HG02588 (cell line): Measurements from ENCODE around the gene ROCK2.
"Not testable (repeated sequence)": the region's sequence is repeated elsewhere in the genome, so short reads cannot be mapped to it uniquely, and the experiment has no call there.

ENCODE experiments used
- ATAC-seq: cut with Tn5 transposase; IDR thresholded peaks from one replicate; pipeline ENCODE4 v1.9.1; 2021; ENCODE audit warnings: mild to moderate bottlenecking, moderate library complexity; ENCODE audit not compliant: unreplicated experiment

The ROCK2 gene

GRCh38 chr2:11342551-11343367, 1.7 kb downstream of the ROCK2 start:
- ATAC-seq, result no peak

DNA sequence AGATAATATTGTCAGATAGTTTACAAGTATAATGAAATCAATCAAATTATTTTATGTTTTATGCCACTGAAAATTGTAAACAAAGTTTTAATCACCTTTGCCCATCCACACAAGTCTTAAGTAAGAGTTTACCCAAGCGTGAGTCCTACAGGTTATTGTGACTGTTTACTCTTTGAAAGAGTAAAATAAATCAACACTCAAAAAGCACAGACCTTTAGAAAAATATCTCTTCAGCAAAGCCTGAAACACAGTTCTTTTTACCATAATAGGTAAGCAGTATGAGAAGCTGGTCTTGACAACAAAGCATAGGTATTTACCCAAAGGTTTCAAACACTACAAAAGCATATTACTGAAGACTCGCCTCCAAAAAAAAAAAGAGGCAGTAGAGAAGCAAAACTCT, 3.7 kb downstream of the ROCK2 start:
- no peak for ATAC-seq

- no peak for ATAC-seq
These were observed 4.8 kb downstream of the ROCK2 start for GRCh38 chr2:11339508-11340083.

DNA sequence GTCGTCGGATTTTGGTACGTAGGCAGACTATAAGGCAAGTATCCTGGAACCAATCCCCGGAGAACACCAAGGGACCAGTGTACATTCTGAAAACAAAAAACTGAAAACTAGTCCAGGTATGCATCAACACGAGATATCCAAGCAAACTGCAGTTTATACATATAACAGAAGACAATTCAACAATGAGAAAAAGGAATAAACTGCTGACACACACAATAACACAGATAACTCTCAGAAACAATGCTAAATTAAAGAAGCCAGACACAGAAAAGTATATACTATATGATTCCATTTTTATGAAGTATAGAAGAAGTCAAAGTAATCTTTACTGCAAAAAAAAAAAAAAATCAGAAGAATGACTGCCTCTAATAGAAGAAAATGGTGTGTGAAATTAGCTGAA, 5.9 kb downstream of the ROCK2 start:
- ATAC-seq, result no peak

DNA sequence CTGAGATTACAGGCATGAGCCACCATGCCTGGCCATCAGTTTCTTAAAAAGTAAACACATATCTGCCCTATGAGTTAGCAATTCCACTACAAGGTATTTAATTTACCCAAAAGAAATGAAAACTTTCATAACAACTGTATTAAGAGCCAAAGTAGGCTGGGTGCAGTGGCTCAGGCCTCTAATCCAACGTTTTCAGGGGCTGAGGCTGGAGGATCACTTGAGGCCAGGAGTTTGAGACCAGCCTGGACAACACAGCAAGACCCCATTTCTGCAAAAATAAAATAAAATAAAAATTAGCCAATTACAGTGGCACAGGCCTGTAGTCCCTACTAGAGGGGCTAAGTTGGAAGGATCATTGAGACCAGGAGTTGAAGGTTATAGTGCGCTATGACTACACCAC, 6.5 kb downstream of the ROCK2 start:
- no peak for ATAC-seq

GRCh38 chr2:11336189-11336588, 8.2 kb downstream of the ROCK2 start:
- ATAC-seq, result no peak

DNA sequence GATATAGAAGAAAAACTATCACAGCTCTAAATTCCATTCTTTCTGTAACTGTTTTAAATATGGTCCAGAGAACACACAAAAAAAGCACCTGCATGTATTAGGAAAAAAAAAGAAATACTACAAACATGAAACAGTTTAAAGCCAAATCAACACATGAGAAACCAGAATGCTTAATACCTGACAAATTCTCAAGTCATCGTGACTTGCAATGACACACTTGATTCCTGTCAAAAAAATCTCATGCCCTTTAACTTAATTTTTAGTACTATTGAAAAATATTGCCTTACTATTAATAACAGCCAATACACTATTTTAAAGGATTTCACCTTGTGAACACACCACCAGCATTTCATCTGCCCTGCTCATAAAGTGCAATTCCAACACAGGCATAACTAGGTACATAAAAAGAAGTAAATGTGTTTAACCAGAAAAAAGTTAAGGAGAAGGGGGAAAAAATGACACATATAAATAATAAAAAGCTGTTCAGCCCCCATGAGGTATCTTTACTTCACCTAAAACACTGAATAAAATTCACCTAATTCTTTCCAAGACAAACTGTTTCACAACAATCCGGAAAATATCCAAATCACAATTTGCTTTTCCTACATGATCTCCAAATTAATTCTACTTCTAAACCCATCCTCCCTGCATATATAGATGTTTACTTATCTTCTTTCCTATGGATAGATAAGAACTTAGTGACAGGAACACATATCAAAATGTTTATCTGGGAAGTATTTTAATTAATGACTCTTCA, 10.8 kb downstream of the ROCK2 start:
- ATAC-seq, result no peak

GRCh38 chr2:11332596-11332995, 11.8 kb downstream of the ROCK2 start:
- no peak for ATAC-seq

GRCh38 chr2:11330457-11331142, 13.8 kb downstream of the ROCK2 start:
- ATAC-seq, result no peak

- no peak for ATAC-seq
These were observed 14.7 kb downstream of the ROCK2 start for GRCh38 chr2:11329776-11330175.

DNA sequence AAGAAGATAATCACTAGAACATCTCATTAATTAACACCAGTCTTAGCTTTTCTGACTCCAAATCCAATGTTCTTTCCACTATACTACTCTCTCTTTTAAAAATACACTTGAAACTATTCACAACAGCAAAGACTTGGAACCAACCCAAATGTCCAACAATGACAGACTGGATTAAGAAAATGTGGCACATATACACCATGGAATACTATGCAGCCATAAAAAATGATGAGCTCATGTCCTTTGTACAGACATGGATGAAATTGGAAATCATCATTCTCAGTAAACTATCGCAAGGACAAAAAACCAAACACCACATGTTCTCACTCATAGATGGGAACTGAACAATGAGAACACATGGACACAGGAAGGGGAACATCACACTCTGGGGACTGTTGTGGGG, 15.9 kb downstream of the ROCK2 start:
- ATAC-seq, result not testable (repeated sequence)

- ATAC-seq, result no peak
These were observed 16.6 kb downstream of the ROCK2 start for GRCh38 chr2:11327871-11328270.

DNA sequence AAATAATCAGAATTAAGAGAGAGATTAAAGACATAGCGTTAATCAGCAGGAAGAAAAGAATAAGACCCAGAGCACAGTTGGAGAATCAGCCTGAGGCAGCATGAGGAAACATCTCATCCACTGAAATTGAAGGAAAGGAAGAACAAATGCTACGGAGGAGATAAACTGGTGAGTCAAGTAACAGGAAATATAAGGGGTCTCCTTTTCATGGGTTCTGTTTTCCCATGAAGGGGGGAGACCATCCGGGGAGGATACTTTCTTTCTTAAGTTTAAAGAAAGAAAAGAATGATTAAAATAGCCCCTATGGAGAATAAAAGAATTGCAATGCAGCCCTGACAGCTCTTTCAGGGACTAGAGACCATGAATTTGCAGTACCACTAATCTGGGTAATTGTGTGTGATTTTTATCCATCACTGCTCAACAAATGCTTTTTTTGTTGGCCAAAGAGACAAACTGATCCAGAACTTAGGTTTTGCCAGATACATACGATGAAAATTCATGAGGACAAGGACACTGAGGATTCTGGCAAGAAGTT, 17.7 kb downstream of the ROCK2 start:
- no peak for ATAC-seq

- no peak for ATAC-seq
These were observed 18.3 kb downstream of the ROCK2 start for GRCh38 chr2:11325961-11326676.

DNA sequence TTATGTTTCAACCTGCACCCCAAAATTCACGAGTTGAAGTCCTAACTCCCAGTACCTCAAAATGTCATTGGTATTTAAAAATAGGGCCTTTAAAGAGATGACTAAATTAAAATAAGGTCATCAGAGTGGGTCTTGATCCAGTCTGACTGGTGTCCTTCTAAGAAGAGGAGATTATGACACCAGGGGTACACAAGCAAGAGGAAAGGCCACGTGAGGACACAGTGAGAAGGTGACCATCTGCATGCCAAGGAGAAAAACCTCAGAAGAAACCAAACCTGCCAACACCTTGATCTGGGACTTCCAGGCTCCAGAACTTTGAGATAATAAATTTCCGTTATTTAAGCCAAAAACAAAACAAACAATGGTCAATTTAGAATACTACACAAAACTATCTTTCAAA, 22.6 kb downstream of the ROCK2 start:
- no peak for ATAC-seq

GRCh38 chr2:11320698-11321492, 23.5 kb downstream of the ROCK2 start:
- no peak for ATAC-seq

- ATAC-seq, result no peak
These were observed 24.5 kb downstream of the ROCK2 start for GRCh38 chr2:11319939-11320338.

- no peak for ATAC-seq
These were observed 29.2 kb downstream of the ROCK2 start for GRCh38 chr2:11315074-11315705.

GRCh38 chr2:11314487-11314886, 29.9 kb downstream of the ROCK2 start:
- no peak for ATAC-seq
